Subcutaneous abdominal adipose tissue (tissue), 5 donors: Measurements from ENCODE around the gene CYP4F22.
"Not testable (repeated sequence)": the region's sequence is repeated elsewhere in the genome, so short reads cannot be mapped to it uniquely, and the experiment has no call there.

ENCODE experiments used
- H3K27ac ChIP-seq: one replicate; pipeline ENCODE4 v1.7.0; 2013; ENCODE audit warnings: low read depth, mild to moderate bottlenecking, inconsistent platforms, low read length, moderate library complexity
- H3K27me3 ChIP-seq, 5 donors: one replicate each; pipeline ENCODE4 v1.7.0; 2013; ENCODE audit warnings: low read length in 5 of 5, inconsistent platforms in 1 of 5; ENCODE audit not compliant: control insufficient read depth in 5 of 5, insufficient read depth in 4 of 5
- H3K36me3 ChIP-seq, 5 donors: one replicate each; pipeline ENCODE4 v1.7.0; 2013; ENCODE audit warnings: low read length in 5 of 5; ENCODE audit not compliant: control insufficient read depth in 5 of 5, insufficient read depth in 5 of 5
- H3K4me1 ChIP-seq, 5 donors: one replicate each; pipeline ENCODE4 v1.7.0; 2013; ENCODE audit warnings: low read length in 5 of 5, mild to moderate bottlenecking in 3 of 5, moderate library complexity in 1 of 5; ENCODE audit not compliant: control insufficient read depth in 5 of 5, insufficient read depth in 5 of 5
- H3K4me3 ChIP-seq, 5 donors: one replicate each; pipeline ENCODE4 v1.7.0; 2013; ENCODE audit warnings: low read length in 5 of 5, low read depth in 1 of 5
- H3K9ac ChIP-seq, 5 donors: one replicate each; pipeline ENCODE4 v1.7.0; 2013; ENCODE audit warnings: low read length in 5 of 5, mild to moderate bottlenecking in 4 of 5, moderate library complexity in 3 of 5
- H3K9me3 ChIP-seq, 5 donors: one replicate each; pipeline ENCODE4 v1.7.0; 2013; ENCODE audit warnings: low read length in 5 of 5; ENCODE audit not compliant: control insufficient read depth in 5 of 5
- donor health status: healthy.
- donor health status: healthy.
- donor health status: healthy.
- donor health status: healthy.
- donor health status: healthy.

Gene CYP4F22

DNA sequence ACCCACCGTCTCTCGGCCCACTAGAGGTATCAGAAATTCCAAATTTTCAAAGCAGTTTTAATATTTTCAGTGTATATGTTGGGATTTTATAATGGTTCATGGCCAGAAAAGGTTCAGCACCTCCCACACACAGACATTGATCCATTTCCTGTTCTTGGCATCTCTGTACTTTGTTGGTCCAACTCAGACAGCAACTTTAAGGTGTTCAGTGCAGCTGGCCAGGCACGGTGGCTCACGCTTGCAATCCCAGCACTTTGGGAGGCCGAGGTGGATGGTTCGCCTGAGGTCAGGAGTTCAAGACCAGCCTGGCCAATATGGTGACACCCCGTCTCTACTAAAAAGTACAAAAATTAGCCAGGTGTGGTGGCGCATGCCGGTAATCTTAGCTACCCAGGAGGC lies 6.9 kb downstream of the CYP4F22 start:
- not testable (repeated sequence) for H3K27me3 ChIP-seq, H3K9me3 ChIP-seq, H3K4me1 ChIP-seq, H3K36me3 ChIP-seq, H3K9ac ChIP-seq, H3K4me3 ChIP-seq, H3K27ac ChIP-seq

DNA sequence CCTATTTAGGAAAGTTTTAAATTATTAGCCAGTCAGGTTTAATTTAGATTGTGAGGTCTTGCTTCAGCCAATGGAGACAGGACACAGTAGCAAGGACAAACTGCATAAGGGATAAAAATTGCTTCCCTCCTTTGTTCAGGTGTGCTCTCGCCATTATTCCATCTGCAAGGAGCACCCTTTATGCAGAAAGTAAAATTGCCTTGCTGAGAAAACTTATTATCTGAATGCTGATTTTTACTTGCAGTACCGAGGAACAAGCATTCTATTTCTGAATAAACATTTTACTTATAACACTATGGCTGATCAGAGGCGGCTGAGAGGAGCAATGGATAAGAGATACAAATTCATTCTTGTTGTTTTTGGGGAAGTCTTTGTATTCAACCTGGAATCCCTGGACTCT lies 8.0 kb downstream of the CYP4F22 start:
- Histone ChIP-seq H3K27me3 (peaks cover 0 to 7% (median 4%) of the 10 kb centered on the region in 5 donors), H3K4me1 (peaks cover 0 to 3% (median 0%) of the 10 kb centered on the region in 5 donors)

GRCh38 chr19:15517778-15518177 lies 9.5 kb downstream of the CYP4F22 start:
- Histone ChIP-seq H3K27me3 (peaks cover 0 to 6% (median 0%) of the 10 kb centered on the region in 5 donors), H3K4me3 (no peak overlapping the region), H3K9ac (no peak overlapping the region), H3K36me3 (no peaks in the 10 kb centered on the region), H3K27ac (no peak overlapping the region), H3K9me3 (peaks cover 0 to 8% (median 0%) of the 10 kb centered on the region in 5 donors), H3K4me1 (peaks cover 0 to 3% (median 0%) of the 10 kb centered on the region in 5 donors)

More for the DNA sequence above, 8.0 kb downstream of the CYP4F22 start:
- H3K36me3 ChIP-seq: no peaks in the 10 kb centered on the region
- peaks cover 0 to 8% (median 0%) of the 10 kb centered on the region in 5 donors for H3K9me3 ChIP-seq
- H3K27ac ChIP-seq: no peak overlapping the region
- no peak overlapping the region for H3K9ac ChIP-seq
- H3K4me3 ChIP-seq: no peak overlapping the region

- Histone ChIP-seq H3K27ac (no peak overlapping the region), H3K4me1 (peaks cover 0 to 3% (median 0%) of the 10 kb centered on the region in 5 donors), H3K9me3 (peaks cover 0 to 8% (median 0%) of the 10 kb centered on the region in 5 donors), H3K36me3 (no peaks in the 10 kb centered on the region), H3K4me3 (no peak overlapping the region), H3K9ac (no peak overlapping the region), H3K27me3 (peaks cover 0 to 6% (median 0%) of the 10 kb centered on the region in 5 donors)
Measured at GRCh38 chr19:15519433-15519976, 11.2 kb downstream of the CYP4F22 start.

GRCh38 chr19:15524781-15525180 lies 16.5 kb downstream of the CYP4F22 start:
- no peaks in the 10 kb centered on the region for H3K36me3 ChIP-seq
- H3K27me3 ChIP-seq: peaks cover 0 to 4% (median 0%) of the 10 kb centered on the region in 5 donors
- no peak overlapping the region for H3K4me3 ChIP-seq
- no peak overlapping the region for H3K9ac ChIP-seq
- H3K4me1 ChIP-seq: no peaks in the 10 kb centered on the region
- H3K9me3 ChIP-seq: peaks cover 0 to 3% (median 0%) of the 10 kb centered on the region in 5 donors
- H3K27ac ChIP-seq: no peak overlapping the region

DNA sequence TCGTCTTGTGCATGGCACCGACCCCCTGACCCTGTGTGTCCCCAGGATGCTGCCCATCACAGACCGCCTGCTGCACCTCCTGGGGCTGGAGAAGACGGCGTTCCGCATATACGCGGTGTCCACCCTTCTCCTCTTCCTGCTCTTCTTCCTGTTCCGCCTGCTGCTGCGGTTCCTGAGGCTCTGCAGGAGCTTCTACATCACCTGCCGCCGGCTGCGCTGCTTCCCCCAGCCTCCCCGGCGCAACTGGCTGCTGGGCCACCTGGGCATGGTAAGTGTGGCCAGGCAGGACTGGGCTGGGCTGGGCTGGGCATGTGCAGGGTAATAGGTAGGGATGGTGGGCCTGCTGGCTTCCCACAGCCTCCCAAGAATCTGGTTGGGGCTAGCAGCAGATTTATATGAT lies 17.0 kb downstream of the CYP4F22 start:
- Histone ChIP-seq H3K27ac (no peak overlapping the region), H3K9me3 (peaks cover 0 to 8% (median 0%) of the 10 kb centered on the region in 5 donors), H3K9ac (no peak overlapping the region), H3K4me3 (no peak overlapping the region), H3K36me3 (no peaks in the 10 kb centered on the region), H3K27me3 (peaks cover 0 to 4% (median 2%) of the 10 kb centered on the region in 5 donors), H3K4me1 (no peaks in the 10 kb centered on the region)

DNA sequence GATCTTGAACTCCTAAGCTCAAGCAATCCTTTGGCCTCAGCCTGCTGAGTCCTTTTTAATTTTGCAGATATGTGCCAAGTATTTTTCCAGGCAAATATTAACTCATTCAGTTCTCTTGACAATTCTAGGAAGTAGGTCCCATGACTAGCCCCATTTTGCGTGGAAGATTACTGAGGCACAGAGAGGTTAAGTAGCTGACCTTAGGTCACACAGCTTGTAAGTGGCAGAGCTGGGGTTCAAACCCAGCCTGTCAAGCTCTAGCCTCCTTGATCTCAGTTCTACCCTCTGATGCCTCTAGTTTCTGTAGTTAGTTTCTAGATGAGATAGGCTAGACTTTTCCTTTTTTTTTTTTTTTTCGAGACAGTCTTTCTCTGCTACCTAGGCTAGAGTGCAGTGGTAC lies 18.1 kb downstream of the CYP4F22 start:
- Histone ChIP-seq H3K27me3 (peaks cover 0 to 4% (median 2%) of the 10 kb centered on the region in 5 donors), H3K36me3 (no peaks in the 10 kb centered on the region), H3K9ac (no peak overlapping the region), H3K4me3 (no peak overlapping the region), H3K4me1 (no peaks in the 10 kb centered on the region), H3K9me3 (peaks cover 0 to 9% (median 0%) of the 10 kb centered on the region in 5 donors), H3K27ac (no peak overlapping the region)

- Histone ChIP-seq H3K4me3 (no peak overlapping the region), H3K36me3 (no peaks in the 10 kb centered on the region), H3K27me3 (peaks cover 0 to 4% (median 2%) of the 10 kb centered on the region in 5 donors)
Measured at GRCh38 chr19:15527705-15528104, 19.4 kb downstream of the CYP4F22 start.

GRCh38 chr19:15529774-15530372 lies 21.5 kb downstream of the CYP4F22 start:
- Histone ChIP-seq H3K9ac (no peak overlapping the region), H3K27ac (no peak overlapping the region), H3K4me1 (no peaks in the 10 kb centered on the region), H3K36me3 (no peaks in the 10 kb centered on the region), H3K9me3 (peaks cover 0 to 9% (median 0%) of the 10 kb centered on the region in 5 donors), H3K27me3 (peaks cover 0 to 4% (median 2%) of the 10 kb centered on the region in 5 donors), H3K4me3 (no peak overlapping the region)

More at GRCh38 chr19:15527705-15528104, 19.4 kb downstream of the CYP4F22 start:
- Histone ChIP-seq H3K9ac (no peak overlapping the region), H3K27ac (no peak overlapping the region), H3K4me1 (no peaks in the 10 kb centered on the region), H3K9me3 (peaks cover 0 to 9% (median 0%) of the 10 kb centered on the region in 5 donors)

- Histone ChIP-seq H3K27ac (no peak overlapping the region), H3K9ac (no peak overlapping the region), H3K9me3 (peaks cover 0 to 9% (median 0%) of the 10 kb centered on the region in 5 donors), H3K36me3 (no peaks in the 10 kb centered on the region), H3K27me3 (peaks cover 0 to 12% (median 4%) of the 10 kb centered on the region in 5 donors), H3K4me3 (no peak overlapping the region), H3K4me1 (no peaks in the 10 kb centered on the region)
Measured at GRCh38 chr19:15532779-15533521, 24.6 kb downstream of the CYP4F22 start.
